DOHH2 (cell line): ENCODE data around the gene CREB3L2.

ENCODE experiments used
- CTCF ChIP-seq: fragments of 200-600 bp; sonication (generic); IDR thresholded peaks from one replicate; pipeline ENCODE4 v1.5.1; 2014; ENCODE audit warnings: antibody characterized with exemption, mild to moderate bottlenecking, low read depth, low read length; ENCODE audit not compliant: poor library complexity, severe bottlenecking
- EZH2phosphoT487 ChIP-seq: fragments of 200-600 bp; sonication (generic); IDR thresholded peaks from 2 replicates; pipeline ENCODE4 v1.6.1; 2017; ENCODE audit warnings: borderline replicate concordance, mild to moderate bottlenecking, antibody characterized with exemption, low read length, moderate library complexity, mixed read lengths

GRCh38 chr7:137879357-137880158, 122.3 kb downstream of the CREB3L2 start:
- no peak for TF ChIP-seq CTCF
- no peak for TF ChIP-seq EZH2phosphoT487
